HCT116 (cell line): Measurements from ENCODE around the gene CDC45. TPM values are rescaled to one million over a fixed set of nuclear protein-coding genes. Genes with fewer than 3 reads are reported as not detected.

ENCODE experiments used
- ATAC-seq: fragments of 200-7000 bp; cut with Tn5 transposase; 2 replicates; pipeline ENCODE4 v1.9.1; 2020; ENCODE audit warnings: mild to moderate bottlenecking, moderate library complexity
- BruUV-seq: library from RNA; stranded (reverse); fragments of 400-500 nt; replicated peaks from 2 replicates; lab custom pipeline; 2021; lab: Mats Ljungman, UMichigan
- CTCF ChIA-PET: fragments of 300-600 bp; sonication (Branson Sonifier 250); formaldehyde crosslinking; loops from one replicate; lab custom pipeline; 2021; ENCODE audit warnings: antibody characterized with exemption; lab: Charles Lee
- POLR2A ChIA-PET: fragments of 300-600, 350-600 bp; sonication (Branson Sonifier 250); formaldehyde crosslinking; loops from one replicate; lab custom pipeline; 2021; ENCODE audit warnings: antibody characterized with exemption; lab: Charles Lee
- RAD21 ChIA-PET, 2 experiments: fragments of 300-600 bp; sonication (Branson Sonifier 250); formaldehyde crosslinking; loops; one replicate each; lab custom pipeline; 2023; ENCODE audit warnings: low total read pairs in 2 of 2; ENCODE audit not compliant: uncharacterized antibody in 2 of 2, unreplicated experiment in 2 of 2, low non-redundant PET in 1 of 2; lab: Charles Lee
- DNase-seq: peaks from one replicate; pipeline ENCODE4 v3.0.0-alpha.2; 2010; ENCODE audit warnings: low read depth, low spot score
- H2AFZ ChIP-seq: fragments of 200-600 bp; shearing (Covaris generic), sonication (generic); 2 replicates; pipeline ENCODE4 v1.6.1; 2017; ENCODE audit warnings: low read depth, mixed run types, mixed read lengths, antibody characterized with exemption, low read length; ENCODE audit not compliant: poor library complexity, severe bottlenecking
- H3K27ac ChIP-seq: 2 replicates; pipeline ENCODE4 v1.5.1; 2012; ENCODE audit warnings: low read depth, low read length
- H3K27me3 ChIP-seq: fragments of 200-600 bp; sonication (generic); 2 replicates; pipeline ENCODE4 v1.6.1; 2016; ENCODE audit warnings: mixed run types, low read length, mixed read lengths; ENCODE audit not compliant: insufficient read depth
- H3K36me3 ChIP-seq, 2 experiments: fragments of 200-500 bp in 1 of 2; fragments of 200-600 bp in 1 of 2; sonication (Bioruptor generic) in 1 of 2; sonication (generic) in 1 of 2; 2 replicates each; pipeline versions ENCODE4 v1.5.1 to v1.6.1; 2014 to 2016; ENCODE audit warnings: low read length in 2 of 2, inconsistent platforms in 1 of 2, mixed read lengths in 1 of 2, mixed run types in 1 of 2; ENCODE audit not compliant: insufficient read depth in 2 of 2, control insufficient read depth in 1 of 2
- H3K4me1 ChIP-seq, 2 experiments: fragments of 200-600 bp in 1 of 2; sonication (generic) in 1 of 2; 2 replicates each; pipeline versions ENCODE4 v1.5.1 to v1.6.1; 2012 to 2017; ENCODE audit warnings: low read length in 2 of 2, inconsistent platforms in 1 of 2, mild to moderate bottlenecking in 1 of 2, mixed read lengths in 1 of 2, mixed run types in 1 of 2, moderate library complexity in 1 of 2; ENCODE audit not compliant: insufficient read depth in 2 of 2, control insufficient read depth in 1 of 2
- H3K4me2 ChIP-seq: fragments of 200-600 bp; sonication (generic); 2 replicates; pipeline ENCODE4 v1.6.1; 2017; ENCODE audit warnings: mixed run types, low read length, mixed read lengths
- H3K4me3 ChIP-seq, 2 experiments: fragments of 200-600 bp in 1 of 2; sonication (generic) in 1 of 2; replicated peaks in 1 of 2; 2 replicates each; pipeline ENCODE4 v1.5.1; 2011 to 2016; ENCODE audit warnings: low read length in 2 of 2, control low read depth in 1 of 2, low read depth in 1 of 2, mild to moderate bottlenecking in 1 of 2, mixed read lengths in 1 of 2, mixed run types in 1 of 2
- H3K79me2 ChIP-seq: fragments of 200-600 bp; sonication (generic); 2 replicates; pipeline ENCODE4 v1.6.1; 2017; ENCODE audit warnings: mild to moderate bottlenecking, mixed run types, low read length, moderate library complexity, mixed read lengths; ENCODE audit not compliant: insufficient read depth
- H3K9ac ChIP-seq: fragments of 200-600 bp; sonication (generic); 2 replicates; pipeline ENCODE4 v1.6.1; 2016; ENCODE audit warnings: low read length, mixed read lengths
- H3K9me2 ChIP-seq: fragments of 200-600 bp; sonication (generic), shearing (Covaris generic); 2 replicates; pipeline ENCODE4 v1.6.1; 2017; ENCODE audit warnings: mixed run types, mild to moderate bottlenecking, moderate library complexity; ENCODE audit not compliant: insufficient read depth
- H3K9me3 ChIP-seq, 2 experiments: fragments of 200-500 bp in 1 of 2; fragments of 200-600 bp in 1 of 2; sonication (Bioruptor generic) in 1 of 2; sonication (generic) in 1 of 2; 2 replicates each; pipeline ENCODE4 v1.6.1; 2014 to 2017; ENCODE audit warnings: low read length in 2 of 2, mixed read lengths in 2 of 2, inconsistent platforms in 1 of 2, low read depth in 1 of 2, mild to moderate bottlenecking in 1 of 2, mixed run types in 1 of 2, moderate library complexity in 1 of 2; ENCODE audit not compliant: control insufficient read depth in 1 of 2, insufficient read depth in 1 of 2
- H4K20me1 ChIP-seq: fragments of 200-600 bp; sonication (generic), shearing (Covaris generic); 2 replicates; pipeline ENCODE4 v1.6.1; 2017; ENCODE audit warnings: mixed run types, mild to moderate bottlenecking, moderate library complexity; ENCODE audit not compliant: insufficient read depth
- ATF3 ChIP-seq: IDR thresholded peaks from 2 replicates; pipeline ENCODE4 v1.6.1; 2012
- CEBPB ChIP-seq: IDR thresholded peaks from 2 replicates; pipeline ENCODE4 v1.6.1; 2012; ENCODE audit warnings: low read depth
- CTCF ChIP-seq, 3 experiments: fragments of 200-600 bp in 1 of 3; sonication (generic) in 1 of 3; IDR thresholded peaks in 2 of 3; conservative IDR thresholded peaks in 1 of 3; 2 replicates each; pipeline ENCODE4 v1.5.1; 2012 to 2017; ENCODE audit warnings: low read depth in 2 of 3, low read length in 2 of 3, antibody characterized with exemption in 1 of 3, borderline replicate concordance in 1 of 3, control low read depth in 1 of 3, mild to moderate bottlenecking in 1 of 3, mixed read lengths in 1 of 3, mixed run types in 1 of 3, moderate library complexity in 1 of 3; ENCODE audit not compliant: insufficient read depth in 1 of 3
- EGR1 ChIP-seq: IDR thresholded peaks from 2 replicates; pipeline ENCODE4 v1.6.1; 2012; ENCODE audit warnings: low read depth
- ELF1 ChIP-seq: IDR thresholded peaks from 2 replicates; pipeline ENCODE4 v1.6.1; 2012; ENCODE audit warnings: low read depth, borderline replicate concordance
- EZH2 ChIP-seq: fragments of 200-600 bp; sonication (generic); IDR thresholded peaks from 2 replicates; pipeline ENCODE4 v1.6.1; 2017; ENCODE audit warnings: antibody characterized with exemption, mixed run types
- EZH2phosphoT487 ChIP-seq: fragments of 200-600 bp; IDR thresholded peaks from 2 replicates; pipeline ENCODE4 v1.6.1; 2018; ENCODE audit warnings: antibody characterized with exemption, borderline replicate concordance
- FOSL1 ChIP-seq: IDR thresholded peaks from 2 replicates; pipeline ENCODE4 v1.6.1; 2012; ENCODE audit warnings: low read depth
- JUND ChIP-seq: IDR thresholded peaks from 2 replicates; pipeline ENCODE4 v1.6.1; 2012
- POLR2AphosphoS5 ChIP-seq: IDR thresholded peaks from 2 replicates; pipeline ENCODE4 v1.6.1; 2011; ENCODE audit warnings: mild to moderate bottlenecking, low read depth, low read length, moderate library complexity
- RAD21 ChIP-seq: IDR thresholded peaks from 2 replicates; pipeline ENCODE4 v1.6.1; 2012; ENCODE audit warnings: low read depth, mild to moderate bottlenecking
- REST ChIP-seq: IDR thresholded peaks from 2 replicates; pipeline ENCODE4 v1.6.1; 2012; ENCODE audit warnings: low read depth
- SP1 ChIP-seq: IDR thresholded peaks from 2 replicates; pipeline ENCODE4 v1.6.1; 2012; ENCODE audit warnings: low read depth
- SRF ChIP-seq: IDR thresholded peaks from 2 replicates; pipeline ENCODE4 v1.6.1; 2012; ENCODE audit warnings: low read depth
- TCF7L2 ChIP-seq: IDR thresholded peaks from 2 replicates; pipeline ENCODE4 v1.7.0; 2011; ENCODE audit warnings: borderline replicate concordance, inconsistent platforms; ENCODE audit not compliant: insufficient read depth, insufficient read length; ENCODE audit errors: extremely low read depth
- YY1 ChIP-seq: IDR thresholded peaks from 2 replicates; pipeline ENCODE4 v1.6.1; 2011; ENCODE audit warnings: low read length, low read depth, moderate library complexity, mild to moderate bottlenecking; ENCODE audit not compliant: insufficient replicate concordance; ENCODE audit errors: extremely low read depth
- ZBTB33 ChIP-seq: IDR thresholded peaks from 2 replicates; pipeline ENCODE4 v1.6.1; 2011; ENCODE audit warnings: mild to moderate bottlenecking, low read length, moderate library complexity; ENCODE audit not compliant: insufficient replicate concordance; ENCODE audit errors: extremely low read depth
- ZFX ChIP-seq: fragments of 450-650 bp; IDR thresholded peaks from 2 replicates; pipeline ENCODE4 v1.6.1; 2017
- intact Hi-C: fragments of 100-400 bp; cut with micrococcal nuclease; formaldehyde crosslinking; loops from 2 replicates; pipeline ENCODE4 v1.10.0; 2022
- total RNA-seq: library from RNA; stranded (reverse); gene quantifications from one replicate; pipeline ENCODE4 v1.2.1, GENCODE V29; 2021; ENCODE audit not compliant: unreplicated experiment

The CDC45 gene
- total RNA-seq, 1 experiment from 2014 or later = 43.4 TPM

DNA sequence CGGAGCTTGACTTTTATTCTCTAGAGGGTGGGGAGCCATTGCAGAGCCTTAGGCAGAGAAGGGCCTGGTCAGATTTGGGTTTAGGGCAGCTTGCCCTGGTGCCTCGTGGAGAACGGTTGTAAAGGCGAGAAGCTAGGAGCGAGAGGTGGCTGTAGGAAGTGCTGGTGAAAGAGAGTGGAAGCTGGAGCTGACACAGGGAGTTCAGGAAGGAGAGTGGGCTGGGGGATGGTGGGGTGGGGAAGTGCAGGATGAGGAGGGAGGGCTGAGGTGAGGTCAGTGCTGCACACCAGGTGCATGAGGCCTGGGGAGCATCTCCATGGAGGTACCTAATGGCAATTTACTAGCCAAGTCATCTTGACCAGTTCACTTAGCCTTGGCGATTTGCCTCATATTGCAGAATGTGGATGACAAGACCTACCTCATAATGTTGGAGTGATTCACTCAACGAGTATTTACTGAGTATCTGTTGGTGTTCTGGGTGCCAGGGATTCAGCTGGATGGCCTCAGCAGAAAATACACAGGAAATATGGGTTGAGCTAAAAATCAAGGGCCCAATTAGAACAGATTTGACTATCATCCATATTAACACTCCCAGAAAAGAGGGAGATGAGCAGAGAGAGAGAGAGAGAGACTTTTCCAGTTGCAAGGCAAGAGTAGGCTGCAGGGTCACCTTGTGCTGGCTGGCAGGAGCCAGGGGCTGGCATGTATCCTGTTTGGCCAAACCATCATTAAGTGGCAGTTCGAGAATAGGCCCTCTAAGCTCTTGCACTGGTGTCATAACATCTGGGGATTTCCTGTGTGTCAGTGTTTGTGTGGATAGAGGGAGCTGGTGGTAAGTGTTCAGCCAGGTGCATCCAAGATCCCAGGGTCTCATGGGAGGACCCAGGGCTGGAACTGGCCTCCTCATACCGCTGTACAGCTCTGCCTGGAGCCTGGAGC is 88.9 kb downstream of the CDC45 start:
- BruUV-seq = no TSS peak
- no peak for ATAC-seq
- no peaks in the 10 kb centered on the region for H3K36me3 ChIP-seq
- no peak overlapping the region for H2AFZ ChIP-seq
- no peaks in the 10 kb centered on the region for H3K9me3 ChIP-seq
- POLR2A ChIA-PET = interaction anchor here (1.5 kb wide), 1 partner anchor 14 kb away, joined by 4 read pairs; no protein-coding TSS in a partner anchor
- H3K4me1 ChIP-seq = peaks cover 0 to 3% of the 10 kb centered on the region in 2 experiments; a peak in 1 of 4 replicates
- H3K9ac ChIP-seq = no peak overlapping the region
- no peaks in the 10 kb centered on the region for H4K20me1 ChIP-seq
- H3K4me3 ChIP-seq = no peak overlapping the region
- CTCF ChIA-PET = no interaction called here
- no peak overlapping the region for H3K4me2 ChIP-seq
- intact Hi-C loops = no loop called here
- RAD21 ChIA-PET = no interaction called here
- no peaks in the 10 kb centered on the region for H3K27me3 ChIP-seq
- DNase-seq = no peak
- no peaks in the 10 kb centered on the region for H3K79me2 ChIP-seq
- H3K27ac ChIP-seq = no peak overlapping the region
- H3K9me2 ChIP-seq = no peaks in the 10 kb centered on the region
- TF ChIP-seq ATF3 (no peak), EZH2 (no peak), FOSL1 (no peak), JUND (no peak), ELF1 (no peak), CEBPB (no peak), YY1 (no peak), POLR2AphosphoS5 (no peak), CTCF (IDR thresholded peaks at IDR 0.05 in 2 of 3, conservative IDR thresholded peaks at IDR 0.05 in 1 of 3; ENCODE audit: borderline replicate concordance in 1 of 3, insufficient read depth in 1 of 3, low read depth in 2 of 3, low read length in 2 of 3) (no peak), SRF (no peak), ZFX (no peak), RAD21 (no peak), EGR1 (no peak), EZH2phosphoT487 (no peak), REST (no peak), TCF7L2 (no peak), ZBTB33 (no peak), SP1 (no peak)
